Naive thymus-derived CD4-positive, alpha-beta T cell (primary cell): Measurements from ENCODE around the gene NPIPB13. TPM values are rescaled to one million over a fixed set of nuclear protein-coding genes. Genes with fewer than 3 reads are reported as not detected.
A peak's percentile ranks its signal among the peaks of the same experiment; 100 is the strongest.
"Not testable (repeated sequence)": the region's sequence is repeated elsewhere in the genome, so short reads cannot be mapped to it uniquely, and the experiment has no call there.

Experiments used
- ATAC-seq: fragments of 150-1000 bp; cut with Tn5 transposase; 2 replicates; pipeline ENCODE4 v1.10.0; 2021; ENCODE audit warnings: mild to moderate bottlenecking, moderate library complexity
- CTCF ChIA-PET: fragments of 350-600 bp; sonication (Branson Sonifier 250); formaldehyde crosslinking; loops from one replicate; lab custom pipeline; 2021; ENCODE audit warnings: antibody characterized with exemption; lab: Charles Lee
- POLR2A ChIA-PET: fragments of 350-600 bp; sonication (Branson Sonifier 250); formaldehyde crosslinking; loops from one replicate; lab custom pipeline; 2021; ENCODE audit warnings: antibody characterized with exemption, inconsistent platforms; lab: Charles Lee
- DNase-seq, 9 donors: peaks; one replicate each; pipeline versions ENCODE4 v3.0.0 to v3.0.0-alpha.2; 2020 to 2022; ENCODE audit warnings: mixed read lengths in 1 of 9
- H3K27ac ChIP-seq: one replicate; pipeline ENCODE4 v1.7.0; 2013; ENCODE audit warnings: mild to moderate bottlenecking, low read depth, low read length, moderate library complexity
- H3K27me3 ChIP-seq, 2 donors: one replicate each; pipeline ENCODE4 v1.7.0; 2013; ENCODE audit warnings: low read length in 2 of 2, mild to moderate bottlenecking in 2 of 2, moderate library complexity in 2 of 2; ENCODE audit not compliant: control insufficient read depth in 2 of 2, insufficient read depth in 2 of 2
- H3K36me3 ChIP-seq, 3 experiments: 1 replicate in 2 of 3; 2 replicates in 1 of 3; pipeline ENCODE4 v1.7.0; 2013; ENCODE audit warnings: low read length in 3 of 3, mild to moderate bottlenecking in 3 of 3, moderate library complexity in 1 of 3; ENCODE audit not compliant: insufficient read depth in 3 of 3, control insufficient read depth in 2 of 3
- H3K4me1 ChIP-seq, 2 donors: one replicate each; pipeline ENCODE4 v1.7.0; 2013; ENCODE audit warnings: low read length in 2 of 2, mild to moderate bottlenecking in 2 of 2, moderate library complexity in 1 of 2; ENCODE audit not compliant: control insufficient read depth in 2 of 2, insufficient read depth in 2 of 2
- H3K4me3 ChIP-seq: 2 replicates; pipeline ENCODE4 v1.7.0; 2013; ENCODE audit warnings: mild to moderate bottlenecking, low read length
- H3K9me3 ChIP-seq, 3 experiments: 1 replicate in 2 of 3; 2 replicates in 1 of 3; pipeline ENCODE4 v1.7.0; 2013; ENCODE audit warnings: low read length in 3 of 3; ENCODE audit not compliant: control insufficient read depth in 2 of 3
- H3K27ac Mint-ChIP-seq, 9 donors: one replicate each; pipeline ENCODE4 v1.8.0; 2020 to 2022; ENCODE audit warnings: mixed read lengths in 9 of 9, mild to moderate bottlenecking in 8 of 9, moderate library complexity in 5 of 9, inconsistent platforms in 2 of 9
- H3K27me3 Mint-ChIP-seq, 5 donors: one replicate each; pipeline ENCODE4 v1.8.0; 2021 to 2022; ENCODE audit warnings: mixed read lengths in 5 of 5, mild to moderate bottlenecking in 1 of 5
- H3K36me3 Mint-ChIP-seq, 5 donors: one replicate each; pipeline ENCODE4 v1.8.0; 2020 to 2022; ENCODE audit warnings: mixed read lengths in 5 of 5, mild to moderate bottlenecking in 3 of 5, inconsistent platforms in 1 of 5
- H3K4me1 Mint-ChIP-seq, 7 donors: one replicate each; pipeline ENCODE4 v1.8.0; 2020 to 2022; ENCODE audit warnings: mixed read lengths in 7 of 7, mild to moderate bottlenecking in 3 of 7, inconsistent platforms in 1 of 7
- H3K4me3 Mint-ChIP-seq, 10 donors: one replicate each; pipeline ENCODE4 v1.8.0; 2020 to 2022; ENCODE audit warnings: mild to moderate bottlenecking in 10 of 10, mixed read lengths in 10 of 10, moderate library complexity in 6 of 10, inconsistent platforms in 2 of 10
- H3K9me3 Mint-ChIP-seq, 11 donors: one replicate each; pipeline ENCODE4 v1.8.0; 2020 to 2022; ENCODE audit warnings: mixed read lengths in 11 of 11, mild to moderate bottlenecking in 4 of 11, inconsistent platforms in 1 of 11, moderate library complexity in 1 of 11
- intact Hi-C, 2 donors: fragments of 100-400 bp; cut with micrococcal nuclease; formaldehyde crosslinking; loops; one replicate each; pipeline ENCODE4 v1.15.1; 2023
- polyA plus RNA-seq, 2 donors: library from polyadenylated mRNA; unstranded; fragments of 300-500 nt; fragmentation: Illumina TruSeq; gene quantifications; one replicate each; pipeline ENCODE4 v1.2.3, GENCODE V29; 2021
- total RNA-seq, 6 experiments: library from RNA in 5 of 6; stranded (reverse) in 5 of 6; gene quantifications; 1 replicate in 5 of 6; 2 replicates in 1 of 6; pipeline ENCODE4 v1.2.3 and lab custom pipeline; 2021 to 2026

Gene NPIPB13
- total and polyA plus RNA-seq, 7 experiments from 2014 or later, result 0.85 to 33.3 (median 14.1) TPM

- H3K36me3 Mint-ChIP-seq, POLR2A ChIA-PET: not testable (repeated sequence)
Observed at GRCh38 chr16:30206252-30206651, 42.0 kb downstream of the NPIPB13 start.

GRCh38 chr16:30205541-30206236, 42.6 kb downstream of the NPIPB13 start:
- H3K27me3 ChIP-seq, intact Hi-C loops: not testable (repeated sequence)

More at GRCh38 chr16:30206252-30206651, 42.0 kb downstream of the NPIPB13 start:
- H3K9me3 Mint-ChIP-seq, H3K27ac ChIP-seq, H3K4me1 ChIP-seq, H3K27ac Mint-ChIP-seq, H3K27me3 ChIP-seq, intact Hi-C loops, H3K27me3 Mint-ChIP-seq, DNase-seq, H3K9me3 ChIP-seq, H3K36me3 ChIP-seq, H3K4me1 Mint-ChIP-seq, CTCF ChIA-PET, H3K4me3 ChIP-seq, H3K4me3 Mint-ChIP-seq: not testable (repeated sequence)
- peak; percentile 59 for ATAC-seq

DNA sequence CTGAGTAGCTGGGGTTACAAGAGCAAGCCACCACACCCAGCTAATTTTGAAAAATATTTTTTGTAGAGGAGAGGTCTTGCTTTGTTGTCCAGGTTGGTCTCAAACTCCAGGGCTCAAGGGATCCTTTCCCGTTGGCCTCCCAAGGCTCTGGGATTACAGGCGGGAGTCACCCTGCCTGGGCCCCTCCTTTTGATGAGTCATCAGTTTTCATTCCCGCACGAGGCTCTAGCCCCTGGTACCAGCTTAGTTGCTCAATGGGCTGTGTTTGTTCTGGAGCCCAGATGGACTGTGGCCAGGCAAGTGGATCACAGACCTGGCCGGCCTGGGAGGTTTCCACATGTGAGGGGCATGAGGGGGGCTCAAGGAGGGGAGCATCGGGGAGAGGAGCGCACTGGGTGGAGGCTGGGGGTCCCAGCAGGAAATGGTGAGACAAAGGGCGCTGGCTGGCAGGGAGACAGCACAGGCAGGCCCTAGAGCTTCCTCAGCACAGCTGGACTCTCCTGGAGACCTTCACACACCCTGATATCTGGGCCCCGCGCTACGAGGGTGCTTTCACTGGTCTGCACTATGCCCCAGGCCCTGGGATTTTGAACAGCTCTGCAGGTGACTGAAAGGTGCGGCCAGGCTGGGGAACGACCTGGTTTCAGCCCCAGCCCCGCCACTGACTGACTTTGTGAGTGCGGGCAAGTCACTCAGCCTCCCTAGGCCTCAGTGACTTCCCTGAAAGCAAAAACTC, 48.5 kb downstream of the NPIPB13 start:
- CTCF ChIA-PET, H3K4me3 Mint-ChIP-seq, H3K4me1 Mint-ChIP-seq, H3K9me3 Mint-ChIP-seq, H3K27me3 Mint-ChIP-seq, H3K27me3 ChIP-seq, POLR2A ChIA-PET, H3K27ac ChIP-seq, DNase-seq, ATAC-seq, H3K36me3 Mint-ChIP-seq, H3K36me3 ChIP-seq, H3K4me3 ChIP-seq, H3K4me1 ChIP-seq, H3K9me3 ChIP-seq, H3K27ac Mint-ChIP-seq, intact Hi-C loops: not testable (repeated sequence)

More at GRCh38 chr16:30205541-30206236, 42.6 kb downstream of the NPIPB13 start:
- H3K36me3 ChIP-seq, H3K4me3 Mint-ChIP-seq, H3K9me3 ChIP-seq, H3K27ac Mint-ChIP-seq, H3K4me3 ChIP-seq, H3K27ac ChIP-seq, H3K4me1 ChIP-seq, POLR2A ChIA-PET, H3K36me3 Mint-ChIP-seq, CTCF ChIA-PET, H3K9me3 Mint-ChIP-seq, H3K27me3 Mint-ChIP-seq, H3K4me1 Mint-ChIP-seq: not testable (repeated sequence)
- ATAC-seq (peak; percentile 74), DNase-seq (peak in 4 of 9 donors; percentile 0 to 21 (median 8))

- ATAC-seq, H3K4me3 Mint-ChIP-seq, H3K9me3 ChIP-seq, POLR2A ChIA-PET, H3K4me3 ChIP-seq, H3K4me1 Mint-ChIP-seq, H3K4me1 ChIP-seq, H3K36me3 ChIP-seq, intact Hi-C loops, H3K36me3 Mint-ChIP-seq, DNase-seq, H3K27me3 Mint-ChIP-seq, H3K27ac ChIP-seq, H3K9me3 Mint-ChIP-seq, H3K27ac Mint-ChIP-seq, H3K27me3 ChIP-seq, CTCF ChIA-PET: not testable (repeated sequence)
Observed at GRCh38 chr16:30199049-30199448, 49.2 kb downstream of the NPIPB13 start, which contains the start of gene SULT1A3. TSS of gene SULT1A3 (plus strand) at chr16:30199255. CDS start at chr16:30200729, 1,474 bp downstream.

Other genes starting within 250 kb of the NPIPB13 start
- gene DOC2A, start 237.5 kb downstream of the NPIPB13 start, total RNA-seq, result under 1 TPM in 2 of 5 experiments, not detected in 3; 0.46 to 0.54 TPM
- under 1 TPM in 1 of 2 donors, not detected in 1; 0.18 TPM for gene DOC2A, start 237.5 kb downstream of the NPIPB13 start, polyA plus RNA-seq
- gene C16orf92, start 225.3 kb downstream of the NPIPB13 start, total RNA-seq, result not detected
- gene C16orf92, start 225.3 kb downstream of the NPIPB13 start, polyA plus RNA-seq, result not detected
- 1 to 10 TPM in 2 of 5 experiments, not detected in 3; 1.2 to 2.3 TPM for gene TLCD3B, start 217.2 kb downstream of the NPIPB13 start, total RNA-seq
- gene TLCD3B, start 217.2 kb downstream of the NPIPB13 start, polyA plus RNA-seq, result not detected
- gene ALDOA, start 182.7 kb downstream of the NPIPB13 start, total RNA-seq, result 1,000 to 10,000 TPM in 1 of 5 experiments, 100 to 1,000 TPM in 4; 356 to 1,619 (median 584) TPM
- gene ALDOA, start 182.7 kb downstream of the NPIPB13 start, polyA plus RNA-seq, result 1,000 to 10,000 TPM in 1 of 2 donors, 100 to 1,000 TPM in 1; 955 to 1,316 TPM
- 100 to 1,000 TPM in 2 of 5 experiments, 10 to 100 TPM in 3; 68.4 to 143 (median 86.0) TPM for gene PPP4C, start 172.5 kb downstream of the NPIPB13 start, total RNA-seq
- gene PPP4C, start 172.5 kb downstream of the NPIPB13 start, polyA plus RNA-seq, result 100 to 1,000 TPM; 176 TPM
- gene TBX6, start 156.6 kb downstream of the NPIPB13 start, total RNA-seq, result 1 to 10 TPM; 1.5 to 3.3 (median 1.6) TPM
- under 1 TPM in 1 of 2 donors, not detected in 1; 0.38 TPM for gene TBX6, start 156.6 kb downstream of the NPIPB13 start, polyA plus RNA-seq
- gene YPEL3, start 152.3 kb downstream of the NPIPB13 start, total RNA-seq, result 100 to 1,000 TPM in 3 of 5 experiments, 10 to 100 TPM in 2; 50.5 to 260 (median 130) TPM
- gene YPEL3, start 152.3 kb downstream of the NPIPB13 start, polyA plus RNA-seq, result 100 to 1,000 TPM; 242 to 308 TPM
- gene GDPD3, start 134.9 kb downstream of the NPIPB13 start, total RNA-seq, result 10 to 100 TPM in 4 of 5 experiments, 1 to 10 TPM in 1; 7.9 to 39.3 (median 12.3) TPM
- gene GDPD3, start 134.9 kb downstream of the NPIPB13 start, polyA plus RNA-seq, result not detected
- gene MAPK3, start 125.3 kb downstream of the NPIPB13 start, total RNA-seq, result 10 to 100 TPM; 50.5 to 82.2 (median 64.3) TPM
- 1 to 10 TPM; 7.5 to 8.3 TPM for gene MAPK3, start 125.3 kb downstream of the NPIPB13 start, polyA plus RNA-seq
- gene CORO1A, start 64.9 kb downstream of the NPIPB13 start, total RNA-seq, result 1,000 to 10,000 TPM in 1 of 5 experiments, 100 to 1,000 TPM in 4; 609 to 1,666 (median 826) TPM
- gene CORO1A, start 64.9 kb downstream of the NPIPB13 start, polyA plus RNA-seq, result 1,000 to 10,000 TPM; 1,289 to 1,601 TPM
- 100 to 1,000 TPM in 1 of 5 experiments, 10 to 100 TPM in 4; 51.3 to 173 (median 69.8) TPM for gene BOLA2B, start 54.8 kb downstream of the NPIPB13 start, total RNA-seq
- 100 to 1,000 TPM; 168 to 205 TPM for gene BOLA2B, start 54.8 kb downstream of the NPIPB13 start, polyA plus RNA-seq
- gene SLX1A, start 54.6 kb downstream of the NPIPB13 start, total RNA-seq, result 10 to 100 TPM; 41.8 to 84.5 (median 49.5) TPM
- gene SLX1A, start 54.6 kb downstream of the NPIPB13 start, polyA plus RNA-seq, result 10 to 100 TPM; 36.4 to 40.0 TPM
- 10 to 100 TPM; 25.3 to 34.8 (median 32.8) TPM for gene SULT1A3, start 49.2 kb downstream of the NPIPB13 start, total RNA-seq
- gene SULT1A3, start 49.2 kb downstream of the NPIPB13 start, polyA plus RNA-seq, result 1 to 10 TPM in 1 of 2 donors, under 1 TPM in 1; 0.51 to 1.1 TPM
- gene CD2BP2, start 106.8 kb upstream of the NPIPB13 start, total RNA-seq, result 10 to 100 TPM; 37.5 to 77.0 (median 64.6) TPM
- 10 to 100 TPM; 18.7 to 24.4 TPM for gene CD2BP2, start 106.8 kb upstream of the NPIPB13 start, polyA plus RNA-seq
- gene TBC1D10B, start 122.0 kb upstream of the NPIPB13 start, total RNA-seq, result 10 to 100 TPM; 23.2 to 70.0 (median 45.2) TPM
- 10 to 100 TPM in 1 of 2 donors, 1 to 10 TPM in 1; 7.6 to 13.6 TPM for gene TBC1D10B, start 122.0 kb upstream of the NPIPB13 start, polyA plus RNA-seq
- 1 to 10 TPM in 2 of 5 experiments, under 1 TPM in 1, not detected in 2; 0.87 to 2.0 (median 1.6) TPM for gene MYL11, start 126.3 kb upstream of the NPIPB13 start, total RNA-seq
- not detected for gene MYL11, start 126.3 kb upstream of the NPIPB13 start, polyA plus RNA-seq
- 100 to 1,000 TPM; 176 to 355 (median 183) TPM for gene SEPTIN1, start 134.1 kb upstream of the NPIPB13 start, total RNA-seq
- gene SEPTIN1, start 134.1 kb upstream of the NPIPB13 start, polyA plus RNA-seq, result 100 to 1,000 TPM; 221 to 257 TPM
- gene ZNF48, start 146.9 kb upstream of the NPIPB13 start, total RNA-seq, result 10 to 100 TPM in 3 of 5 experiments, 1 to 10 TPM in 2; 6.0 to 16.0 (median 15.6) TPM
- gene ZNF48, start 146.9 kb upstream of the NPIPB13 start, polyA plus RNA-seq, result 10 to 100 TPM in 1 of 2 donors, 1 to 10 TPM in 1; 6.0 to 10.9 TPM
- 1 to 10 TPM; 1.2 to 9.0 (median 4.5) TPM for gene ZNF771, start 159.1 kb upstream of the NPIPB13 start, total RNA-seq
- 1 to 10 TPM; 3.1 to 9.4 TPM for gene ZNF771, start 159.1 kb upstream of the NPIPB13 start, polyA plus RNA-seq
- gene DCTPP1, start 181.6 kb upstream of the NPIPB13 start, total RNA-seq, result 10 to 100 TPM; 11.6 to 74.1 (median 13.8) TPM
- gene DCTPP1, start 181.6 kb upstream of the NPIPB13 start, polyA plus RNA-seq, result 10 to 100 TPM; 75.0 to 81.1 TPM
- gene SEPHS2, start 197.4 kb upstream of the NPIPB13 start, total RNA-seq, result 10 to 100 TPM; 20.9 to 69.6 (median 47.1) TPM
- gene SEPHS2, start 197.4 kb upstream of the NPIPB13 start, polyA plus RNA-seq, result 10 to 100 TPM; 61.2 to 83.9 TPM
- gene ITGAL, start 224.3 kb upstream of the NPIPB13 start, total RNA-seq, result 100 to 1,000 TPM; 258 to 629 (median 436) TPM
- 100 to 1,000 TPM; 110 to 135 TPM for gene ITGAL, start 224.3 kb upstream of the NPIPB13 start, polyA plus RNA-seq